IPS-15b (cell line): ENCODE measurements around the gene DSTN.

Experiments
- H3K27me3 ChIP-seq: one replicate; pipeline ENCODE4 v1.6.1; 2013; ENCODE audit warnings: low read length; ENCODE audit not compliant: control insufficient read depth, insufficient read depth
- H3K36me3 ChIP-seq: one replicate; pipeline ENCODE4 v1.6.1; 2013; ENCODE audit warnings: low read length; ENCODE audit not compliant: control insufficient read depth, insufficient read depth
- H3K4me1 ChIP-seq: one replicate; pipeline ENCODE4 v1.6.1; 2013; ENCODE audit warnings: mild to moderate bottlenecking, low read length; ENCODE audit not compliant: control insufficient read depth, insufficient read depth
- H3K4me3 ChIP-seq: one replicate; pipeline ENCODE4 v1.5.1; 2013; ENCODE audit warnings: low read depth, low read length
- H3K9ac ChIP-seq: one replicate; pipeline ENCODE4 v1.6.1; 2013; ENCODE audit warnings: low read depth, mild to moderate bottlenecking, low read length
- H3K9me3 ChIP-seq: one replicate; pipeline ENCODE4 v1.6.1; 2013; ENCODE audit warnings: mild to moderate bottlenecking, low read length; ENCODE audit not compliant: control insufficient read depth, insufficient read depth

The DSTN gene

DNA sequence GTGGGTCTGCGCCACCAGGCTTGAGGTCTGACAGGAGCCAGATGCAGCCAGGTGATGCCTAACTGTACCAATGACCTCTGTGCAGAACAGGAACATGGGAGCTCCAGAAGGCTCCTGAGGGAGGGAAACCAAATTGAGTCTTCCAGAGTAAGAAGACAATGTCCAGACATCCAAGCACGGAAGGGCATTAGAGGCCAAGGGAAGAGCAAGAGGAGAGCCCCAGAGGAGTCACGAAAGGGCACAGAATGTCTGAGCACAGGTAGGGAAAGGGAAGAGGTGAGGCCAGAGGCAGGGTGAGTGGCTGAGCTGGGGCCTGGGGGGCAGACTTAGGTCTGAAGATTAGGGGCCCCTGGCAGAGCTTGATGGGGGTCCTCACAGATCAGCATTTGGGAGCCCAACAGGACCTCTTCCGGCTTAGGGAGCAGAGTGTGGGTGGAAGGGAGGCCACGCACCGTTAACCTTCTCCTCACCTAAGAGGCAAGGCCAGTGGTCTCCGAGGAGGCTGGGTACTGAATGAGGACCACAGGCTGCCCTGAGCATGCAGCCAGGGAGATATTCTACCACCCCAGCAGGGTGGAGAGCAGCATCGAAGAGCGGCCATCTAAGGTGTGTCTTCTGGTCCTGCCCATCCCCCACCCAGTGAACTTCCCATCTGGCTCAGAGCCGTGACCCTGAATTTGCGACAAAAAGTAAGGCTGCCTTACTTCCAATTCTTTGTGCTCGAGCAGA lies 70.4 kb downstream of the DSTN start:
- H3K36me3 ChIP-seq, result peaks cover 63% of the 10 kb centered on the region
- no peaks in the 10 kb centered on the region for H3K9me3 ChIP-seq
- H3K27me3 ChIP-seq, result no peaks in the 10 kb centered on the region
- no peak overlapping the region for H3K9ac ChIP-seq
- no peak overlapping the region for H3K4me3 ChIP-seq
- H3K4me1 ChIP-seq, result no peaks in the 10 kb centered on the region

DNA sequence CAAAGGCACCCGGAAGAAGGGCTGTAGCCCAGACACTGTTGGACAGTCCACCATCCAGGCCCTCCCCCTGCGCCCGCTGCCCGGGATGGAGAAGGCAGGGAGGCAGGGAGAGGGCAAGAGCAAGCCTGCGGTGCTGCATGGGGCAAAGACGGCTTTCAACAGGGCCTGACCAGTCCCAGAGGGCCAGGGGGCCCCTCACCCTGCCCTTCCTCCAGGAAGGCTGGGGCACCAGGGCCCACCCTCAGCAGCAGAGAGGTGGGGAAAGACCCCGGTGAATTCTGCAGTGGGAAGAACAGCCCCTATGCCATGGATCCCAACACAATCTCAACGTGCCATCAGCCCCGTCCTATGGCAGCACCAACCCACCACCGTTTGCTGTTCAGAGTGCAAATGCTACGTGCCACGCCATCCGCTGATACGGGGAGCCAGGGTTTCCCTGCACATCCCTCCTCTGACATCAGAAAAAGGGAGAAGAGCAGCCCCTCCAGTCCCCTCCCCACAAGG lies 71.1 kb downstream of the DSTN start:
- Histone ChIP-seq H3K36me3 (peaks cover 58% of the 10 kb centered on the region), H3K4me1 (no peaks in the 10 kb centered on the region)

DNA sequence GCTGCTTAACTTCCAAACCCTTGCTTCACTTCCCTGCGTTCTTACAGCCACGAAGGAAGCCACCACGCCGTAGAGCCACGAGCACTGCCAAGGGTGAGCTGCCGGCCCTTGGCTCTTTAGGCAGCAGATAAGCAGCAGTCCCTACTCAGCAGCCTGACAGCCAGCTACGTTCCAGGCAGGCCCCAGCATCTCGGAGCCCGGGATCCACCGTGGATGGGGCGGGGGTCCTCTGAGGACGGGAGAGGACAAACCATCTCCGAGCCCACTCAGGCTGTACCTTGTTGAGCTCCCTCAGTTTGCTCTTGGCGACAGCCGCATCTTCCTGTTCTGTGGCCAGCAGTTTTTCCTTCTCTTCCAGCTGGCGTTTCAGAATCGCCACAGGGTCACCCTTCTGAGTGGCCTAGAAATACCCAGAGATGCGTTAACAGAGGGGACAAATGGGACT lies 71.7 kb downstream of the DSTN start:
- peaks cover 52% of the 10 kb centered on the region for H3K36me3 ChIP-seq
- H3K9ac ChIP-seq, result no peak overlapping the region
- no peaks in the 10 kb centered on the region for H3K4me1 ChIP-seq
- H3K9me3 ChIP-seq, result no peaks in the 10 kb centered on the region
- H3K27me3 ChIP-seq, result no peaks in the 10 kb centered on the region
- H3K4me3 ChIP-seq, result no peak overlapping the region

More for the DNA sequence above, 71.1 kb downstream of the DSTN start:
- Histone ChIP-seq H3K9me3 (no peaks in the 10 kb centered on the region), H3K4me3 (no peak overlapping the region), H3K27me3 (no peaks in the 10 kb centered on the region), H3K9ac (no peak overlapping the region)

DNA sequence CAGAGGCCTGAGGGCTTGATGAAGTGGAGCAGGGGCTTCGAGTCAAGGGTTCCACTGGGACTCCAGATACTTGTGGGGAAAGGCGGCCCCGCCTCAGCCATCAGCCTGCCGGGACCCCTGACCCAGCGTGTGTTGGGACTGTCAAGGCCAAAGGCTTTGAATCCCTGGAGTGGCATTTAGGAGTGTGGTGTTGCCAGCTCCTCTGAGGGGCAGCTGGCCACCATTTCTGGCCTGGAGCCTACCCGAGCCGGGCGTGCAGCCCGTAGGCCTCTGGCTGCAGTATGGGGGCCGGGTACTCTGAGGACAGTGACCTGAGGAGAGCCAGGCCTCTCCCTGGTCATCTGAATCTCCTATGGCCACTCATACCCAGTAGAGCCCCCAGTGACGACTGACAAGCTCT lies 72.1 kb downstream of the DSTN start:
- Histone ChIP-seq H3K4me1 (no peaks in the 10 kb centered on the region), H3K9me3 (no peaks in the 10 kb centered on the region), H3K9ac (no peak overlapping the region), H3K36me3 (peaks cover 51% of the 10 kb centered on the region), H3K4me3 (no peak overlapping the region), H3K27me3 (no peaks in the 10 kb centered on the region)

DNA sequence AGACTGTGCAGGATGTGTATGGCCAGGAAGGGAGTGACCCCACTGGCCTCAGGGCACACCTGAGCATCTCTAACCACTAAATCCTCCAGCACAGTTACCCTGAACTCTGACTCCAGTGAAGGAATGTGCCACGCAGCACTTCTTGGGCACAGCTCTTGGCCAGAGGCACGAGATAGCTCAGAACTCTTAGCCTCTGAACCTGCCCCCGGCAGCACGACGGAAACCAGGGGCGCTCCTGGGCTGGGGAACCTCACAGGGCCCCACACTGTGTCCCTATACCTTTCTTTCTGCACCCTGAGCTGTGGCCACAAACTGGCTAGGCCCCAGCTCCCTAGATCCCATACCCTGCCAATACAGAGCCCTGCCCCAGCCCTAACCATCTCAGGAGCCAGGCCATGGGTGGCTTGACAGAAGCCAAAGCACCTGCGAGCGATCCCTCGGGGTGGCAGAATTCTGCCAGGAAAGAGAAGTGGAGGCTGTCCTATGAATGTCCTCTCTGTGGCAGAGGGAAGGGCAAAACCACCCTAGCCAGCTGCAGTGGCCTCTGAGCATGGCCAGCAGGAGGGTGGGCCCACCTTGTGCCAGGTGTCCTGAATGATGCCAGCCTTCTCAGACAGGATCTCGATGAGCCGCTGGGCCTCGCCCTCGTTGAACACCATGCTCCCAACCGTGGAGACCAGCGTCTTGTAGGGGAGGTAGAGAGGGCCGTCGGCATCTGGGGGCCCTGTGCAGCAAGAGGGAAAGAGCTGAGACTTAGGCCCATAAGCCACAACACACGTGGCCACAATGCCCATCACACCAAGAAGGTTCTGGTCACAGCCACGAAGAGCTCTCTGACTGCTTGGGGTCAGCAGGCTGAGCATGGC lies 72.8 kb downstream of the DSTN start:
- no peak overlapping the region for H3K4me3 ChIP-seq
- no peaks in the 10 kb centered on the region for H3K4me1 ChIP-seq
- H3K9me3 ChIP-seq, result no peaks in the 10 kb centered on the region
- H3K9ac ChIP-seq, result no peak overlapping the region
- no peaks in the 10 kb centered on the region for H3K27me3 ChIP-seq
- H3K36me3 ChIP-seq, result peaks cover 50% of the 10 kb centered on the region

DNA sequence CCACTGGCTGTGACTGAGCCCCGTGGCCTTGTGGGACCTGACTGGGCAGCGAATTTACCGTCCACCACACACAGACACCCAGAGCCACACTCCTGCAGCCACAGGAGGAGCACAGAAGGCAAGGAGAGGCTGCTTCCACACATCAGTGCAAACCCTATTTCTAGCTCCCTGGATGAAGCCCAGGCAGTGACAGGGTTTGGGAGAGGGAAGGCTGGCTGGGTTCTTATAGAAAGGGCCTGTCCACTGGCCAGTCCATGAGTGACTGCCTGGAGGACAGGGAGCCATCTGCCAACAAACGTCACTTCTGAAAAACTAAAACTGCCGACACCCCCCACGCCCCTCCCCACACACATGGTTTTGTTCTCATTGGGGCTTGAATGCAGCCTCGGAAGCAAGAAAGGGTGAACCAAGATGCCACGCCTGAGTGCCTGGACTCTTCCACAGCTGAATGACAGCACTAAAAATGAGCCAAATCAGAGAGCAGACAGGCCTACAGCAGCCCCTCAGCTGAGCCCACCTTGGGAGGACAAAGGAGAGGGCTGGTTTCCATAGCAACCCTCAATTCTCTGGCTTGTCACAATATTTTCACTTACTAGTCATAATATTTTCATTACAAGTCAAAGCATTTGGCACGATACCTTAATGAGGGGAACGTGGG lies 73.8 kb downstream of the DSTN start:
- no peaks in the 10 kb centered on the region for H3K27me3 ChIP-seq
- no peak overlapping the region for H3K9ac ChIP-seq
- no peak overlapping the region for H3K4me3 ChIP-seq
- H3K4me1 ChIP-seq, result no peaks in the 10 kb centered on the region
- no peaks in the 10 kb centered on the region for H3K9me3 ChIP-seq
- peaks cover 43% of the 10 kb centered on the region for H3K36me3 ChIP-seq

DNA sequence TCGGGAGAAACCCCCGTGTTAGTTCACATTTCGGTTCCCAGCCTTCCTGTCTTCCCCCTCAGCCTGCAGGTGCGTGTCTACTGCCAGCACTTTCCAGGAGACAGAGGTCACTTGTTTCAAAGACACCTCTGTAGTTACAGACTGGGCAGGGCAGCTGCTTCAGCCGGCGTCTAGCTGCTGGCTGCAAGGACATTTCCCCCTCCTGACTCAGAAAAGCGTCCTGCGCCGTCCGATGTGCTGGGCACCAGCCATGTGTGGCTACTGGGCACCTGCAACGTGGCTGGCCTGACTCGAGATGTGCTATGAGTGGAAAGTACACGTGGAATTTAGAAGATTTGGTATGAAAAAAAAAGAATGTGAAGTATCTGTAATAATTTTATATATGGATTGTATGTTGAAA lies 74.6 kb downstream of the DSTN start:
- H3K9me3 ChIP-seq, result no peaks in the 10 kb centered on the region
- H3K27me3 ChIP-seq, result no peaks in the 10 kb centered on the region
- H3K9ac ChIP-seq, result no peak overlapping the region
- no peak overlapping the region for H3K4me3 ChIP-seq
- H3K4me1 ChIP-seq, result no peaks in the 10 kb centered on the region
- H3K36me3 ChIP-seq, result peaks cover 36% of the 10 kb centered on the region

DNA sequence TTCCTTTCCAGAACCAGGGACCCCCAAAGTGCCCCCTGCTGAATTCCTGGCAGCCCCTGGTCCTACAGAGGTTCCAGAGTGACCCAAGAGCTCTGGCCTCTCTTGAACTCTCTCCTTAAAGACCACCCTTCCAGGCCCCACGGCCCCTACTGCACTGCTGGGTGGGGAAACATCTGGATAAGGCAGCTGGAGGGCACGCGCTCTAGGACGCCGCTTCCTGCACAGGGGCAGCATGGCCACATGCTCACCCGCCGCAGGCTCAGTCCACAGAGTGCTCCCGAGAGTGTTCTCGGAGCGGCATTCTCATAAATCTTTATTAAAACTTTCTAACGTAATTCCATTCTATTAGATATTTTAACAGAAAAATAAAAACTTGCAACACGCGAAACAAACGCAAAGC lies 75.1 kb downstream of the DSTN start:
- Histone ChIP-seq H3K9me3 (no peaks in the 10 kb centered on the region), H3K4me3 (no peak overlapping the region), H3K4me1 (no peaks in the 10 kb centered on the region), H3K27me3 (no peaks in the 10 kb centered on the region), H3K36me3 (peaks cover 31% of the 10 kb centered on the region), H3K9ac (no peak overlapping the region)

DNA sequence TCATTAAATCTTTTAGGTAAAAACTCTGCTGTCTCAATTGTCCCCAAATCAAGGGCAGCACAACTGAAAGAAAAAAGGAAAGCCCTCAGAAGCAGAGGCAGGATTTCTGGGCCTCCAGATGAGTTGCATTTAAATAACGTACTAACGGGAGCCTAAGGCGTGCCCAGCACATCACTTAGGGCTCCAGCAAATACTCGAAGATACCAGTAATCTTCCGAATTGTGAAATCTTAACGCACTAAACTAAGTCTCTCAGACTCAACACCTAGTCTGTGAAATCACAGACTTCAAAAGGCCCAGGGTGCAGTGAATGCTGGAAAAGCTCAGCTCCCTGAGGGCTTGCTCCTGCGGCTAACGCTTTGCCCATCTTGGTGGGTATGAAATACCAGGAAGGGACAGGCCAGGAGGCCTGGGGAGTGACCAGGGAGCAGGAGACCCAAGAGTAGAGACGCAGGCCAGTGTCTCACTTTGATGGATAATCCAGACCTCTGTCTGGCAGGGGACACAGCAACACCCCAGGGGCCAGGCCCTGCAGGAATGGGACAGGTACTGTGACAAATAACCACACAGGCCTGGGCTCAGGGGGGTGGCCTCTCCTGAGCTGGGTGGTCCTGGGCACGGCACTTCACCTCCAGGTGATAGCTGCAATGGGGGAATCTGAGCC lies 75.8 kb downstream of the DSTN start:
- Histone ChIP-seq H3K27me3 (no peaks in the 10 kb centered on the region), H3K9me3 (no peaks in the 10 kb centered on the region), H3K4me3 (no peak overlapping the region), H3K9ac (no peak overlapping the region), H3K36me3 (peaks cover 24% of the 10 kb centered on the region), H3K4me1 (no peaks in the 10 kb centered on the region)

DNA sequence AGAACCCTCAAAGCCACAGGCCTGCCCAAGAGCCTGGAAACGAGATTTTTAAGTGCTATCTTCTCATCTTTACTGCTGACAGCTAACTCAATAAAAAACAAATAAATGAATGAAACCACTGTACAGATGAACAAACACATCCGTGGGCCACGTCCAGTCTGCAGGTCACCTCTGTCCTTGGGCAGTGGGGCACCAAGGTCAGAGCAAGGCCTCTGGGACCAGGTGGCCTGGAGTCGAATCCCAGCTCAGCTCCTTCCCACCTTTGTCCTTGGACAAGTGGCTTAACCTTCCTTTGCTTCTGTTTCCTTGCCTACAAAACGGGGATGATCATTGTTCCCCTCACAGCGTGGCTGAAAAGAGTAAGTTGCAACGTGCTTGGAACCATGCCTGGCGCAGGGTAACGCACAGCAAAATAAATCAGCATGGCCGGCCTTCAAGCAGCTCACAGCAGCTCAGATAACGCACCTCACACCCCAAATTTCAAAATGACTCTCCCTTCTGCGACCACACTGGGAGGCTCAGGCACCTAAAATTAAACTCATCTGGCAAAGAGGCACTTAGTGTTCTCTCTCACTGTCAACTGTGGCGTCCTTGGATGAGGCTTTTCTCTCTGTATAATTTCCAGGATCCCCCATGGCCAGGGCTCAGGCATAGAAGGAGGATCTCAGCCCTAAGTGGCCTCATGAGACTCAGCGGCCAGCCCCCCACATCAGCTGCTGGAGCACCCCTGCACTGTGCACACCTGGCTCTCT lies 76.5 kb downstream of the DSTN start:
- no peak overlapping the region for H3K9ac ChIP-seq
- no peaks in the 10 kb centered on the region for H3K27me3 ChIP-seq
- no peaks in the 10 kb centered on the region for H3K9me3 ChIP-seq
- no peaks in the 10 kb centered on the region for H3K4me1 ChIP-seq
- no peak overlapping the region for H3K4me3 ChIP-seq
- H3K36me3 ChIP-seq, result peaks cover 17% of the 10 kb centered on the region

DNA sequence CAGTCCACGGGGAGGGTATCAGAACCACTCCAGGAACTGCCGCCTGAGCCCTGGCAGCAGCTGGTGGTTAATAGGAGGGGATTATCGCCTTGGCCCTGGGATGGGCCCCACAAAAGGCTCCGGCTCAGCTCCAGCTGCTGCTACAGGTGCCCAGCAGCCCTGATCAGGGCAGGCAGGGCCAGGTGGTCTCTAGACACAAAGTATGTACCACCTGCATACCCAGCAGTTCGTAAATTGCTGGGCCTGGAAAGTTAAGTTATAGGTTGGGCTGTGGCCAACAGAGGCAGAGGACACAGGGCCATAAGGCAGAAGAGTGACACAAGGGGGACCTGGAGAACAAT lies 77.1 kb downstream of the DSTN start:
- Histone ChIP-seq H3K9ac (no peak overlapping the region), H3K27me3 (no peaks in the 10 kb centered on the region), H3K4me3 (no peak overlapping the region), H3K4me1 (no peaks in the 10 kb centered on the region), H3K36me3 (peaks cover 12% of the 10 kb centered on the region), H3K9me3 (no peaks in the 10 kb centered on the region)
